ENCODE data around the gene PFKFB1. TPM values are rescaled to one million over a fixed set of nuclear protein-coding genes. Genes with fewer than 3 reads are reported as not detected.

Gene PFKFB1
- total RNA-seq, 2 experiments from 2014 or later: 0.31 to 0.49 TPM

- no peak for DNase-seq
- H3K4me3 Mint-ChIP-seq: no peak overlapping the region
- POLR2A ChIA-PET: no interaction called here
- TF ChIP-seq, protein P1, sequence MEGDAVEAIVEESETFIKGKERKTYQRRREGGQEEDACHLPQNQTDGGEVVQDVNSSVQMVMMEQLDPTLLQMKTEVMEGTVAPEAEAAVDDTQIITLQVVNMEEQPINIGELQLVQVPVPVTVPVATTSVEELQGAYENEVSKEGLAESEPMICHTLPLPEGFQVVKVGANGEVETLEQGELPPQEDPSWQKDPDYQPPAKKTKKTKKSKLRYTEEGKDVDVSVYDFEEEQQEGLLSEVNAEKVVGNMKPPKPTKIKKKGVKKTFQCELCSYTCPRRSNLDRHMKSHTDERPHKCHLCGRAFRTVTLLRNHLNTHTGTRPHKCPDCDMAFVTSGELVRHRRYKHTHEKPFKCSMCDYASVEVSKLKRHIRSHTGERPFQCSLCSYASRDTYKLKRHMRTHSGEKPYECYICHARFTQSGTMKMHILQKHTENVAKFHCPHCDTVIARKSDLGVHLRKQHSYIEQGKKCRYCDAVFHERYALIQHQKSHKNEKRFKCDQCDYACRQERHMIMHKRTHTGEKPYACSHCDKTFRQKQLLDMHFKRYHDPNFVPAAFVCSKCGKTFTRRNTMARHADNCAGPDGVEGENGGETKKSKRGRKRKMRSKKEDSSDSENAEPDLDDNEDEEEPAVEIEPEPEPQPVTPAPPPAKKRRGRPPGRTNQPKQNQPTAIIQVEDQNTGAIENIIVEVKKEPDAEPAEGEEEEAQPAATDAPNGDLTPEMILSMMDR (IDR thresholded peaks at IDR 0.05): no peak
- CTCF ChIA-PET: no interaction called here
- no peak for ATAC-seq (ENCODE audit: poor library complexity)
- intact Hi-C loops (cut with DNase I, micrococcal nuclease): loop anchor here (1.0 to 10.0 kb wide), 4 partner anchors 113 to 1353 kb away; no protein-coding TSS in a partner anchor
- no peak overlapping the region for H3K27ac ChIP-seq (ENCODE audit: low read depth in 1 of 2, low read length in 2 of 2)
- H3K36me3 Mint-ChIP-seq (ENCODE audit: low read depth): no peaks in the 10 kb centered on the region
- no peaks in the 10 kb centered on the region for H3K36me3 ChIP-seq (ENCODE audit: insufficient read depth, low read length)
- H3K27ac Mint-ChIP-seq: no peak overlapping the region
- peaks cover 0 to 5% of the 10 kb centered on the region in 2 experiments for H3K9me3 ChIP-seq (ENCODE audit: control insufficient read depth in 1 of 2, insufficient read depth in 1 of 2, low read length in 2 of 2)
- no peaks in the 10 kb centered on the region for H3K27me3 Mint-ChIP-seq
- H3K4me1 Mint-ChIP-seq (ENCODE audit: low read depth): peaks cover 4% of the 10 kb centered on the region
- H3K4me3 ChIP-seq (ENCODE audit: low read length): no peak overlapping the region
- no peaks in the 10 kb centered on the region for H3K27me3 ChIP-seq (ENCODE audit: control insufficient read depth in 1 of 2, insufficient read depth in 2 of 2, low read length in 2 of 2)
- H3K4me1 ChIP-seq (ENCODE audit: insufficient read depth, low read length): no peaks in the 10 kb centered on the region
- H3K9me3 Mint-ChIP-seq: no peaks in the 10 kb centered on the region
Observed at GRCh38 chrX:54894159-54894558, 99.8 kb downstream of the PFKFB1 start.

GRCh38 chrX:54891573-54891972 is 102.4 kb downstream of the PFKFB1 start:
- Histone ChIP-seq H3K4me1 (ENCODE audit: insufficient read depth, low read length) (no peaks in the 10 kb centered on the region), H3K9me3 (ENCODE audit: control insufficient read depth in 1 of 2, insufficient read depth in 1 of 2, low read length in 2 of 2) (peaks cover 0 to 5% of the 10 kb centered on the region in 2 experiments), H3K36me3 (ENCODE audit: insufficient read depth, low read length) (no peaks in the 10 kb centered on the region), H3K27ac (ENCODE audit: low read depth in 1 of 2, low read length in 2 of 2) (no peak overlapping the region), H3K27me3 (ENCODE audit: control insufficient read depth in 1 of 2, insufficient read depth in 2 of 2, low read length in 2 of 2) (peaks cover 0 to 3% of the 10 kb centered on the region in 2 experiments), H3K4me3 (ENCODE audit: low read length) (no peak overlapping the region)
- no peak overlapping the region for H3K4me3 Mint-ChIP-seq
- intact Hi-C loops (cut with DNase I, micrococcal nuclease): loop anchor here (1.0 to 10.0 kb wide), 6 partner anchors 116 to 1356 kb away; no protein-coding TSS in a partner anchor
- TF ChIP-seq, protein P1 (IDR thresholded peaks at IDR 0.05): peak; percentile 57
- DNase-seq (peak in 11 of 14 experiments; percentile 6 to 68 (median 31)), ATAC-seq (ENCODE audit: poor library complexity) (peak; percentile 84)
- peaks cover 4% of the 10 kb centered on the region for H3K4me1 Mint-ChIP-seq (ENCODE audit: low read depth)
- CTCF ChIA-PET: interaction anchor here (0.6 to 1.4 kb wide), 7 partner anchors 30 to 168 kb away, joined by 3 to 7 read pairs (median 3); partner anchors contain the start of genes APEX2 and TRO
- H3K9me3 Mint-ChIP-seq: no peaks in the 10 kb centered on the region
- no peak overlapping the region for H3K27ac Mint-ChIP-seq
- H3K36me3 Mint-ChIP-seq (ENCODE audit: low read depth): no peaks in the 10 kb centered on the region
- no peaks in the 10 kb centered on the region for H3K27me3 Mint-ChIP-seq
- POLR2A ChIA-PET: interaction anchor here (1.8 kb wide), 1 partner anchor 166 kb away, joined by 6 read pairs; no protein-coding TSS in a partner anchor

DNA sequence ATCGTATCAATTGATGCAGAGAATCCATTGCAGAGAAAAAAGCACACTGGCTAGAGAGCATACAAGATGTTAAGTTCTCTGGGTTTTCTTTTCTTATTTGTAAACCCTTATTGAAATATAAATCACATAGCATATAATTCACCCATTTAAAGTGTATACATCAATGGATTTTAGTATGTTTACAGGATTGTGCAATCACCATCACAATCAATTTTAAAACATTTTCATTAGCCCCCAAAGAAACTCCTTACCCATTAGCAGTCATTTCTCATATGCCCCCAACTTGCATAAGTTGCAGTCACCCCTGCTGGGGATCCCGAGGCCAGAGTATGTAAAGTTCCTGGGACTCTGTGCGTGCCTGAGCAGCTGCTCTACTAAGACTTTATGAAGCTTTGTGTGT is 108.2 kb downstream of the PFKFB1 start:
- intact Hi-C loops (cut with DNase I, micrococcal nuclease): no loop called here
- TF ChIP-seq, protein P1 (IDR thresholded peaks at IDR 0.05): no peak
- DNase-seq (no peak), ATAC-seq (ENCODE audit: poor library complexity) (no peak)
- H3K27me3 Mint-ChIP-seq: no peaks in the 10 kb centered on the region
- Histone ChIP-seq H3K9me3 (ENCODE audit: control insufficient read depth in 1 of 2, insufficient read depth in 1 of 2, low read length in 2 of 2) (no peaks in the 10 kb centered on the region), H3K27me3 (ENCODE audit: control insufficient read depth in 1 of 2, insufficient read depth in 2 of 2, low read length in 2 of 2) (peaks cover 0 to 3% of the 10 kb centered on the region in 2 experiments), H3K27ac (ENCODE audit: low read depth in 1 of 2, low read length in 2 of 2) (no peak overlapping the region), H3K36me3 (ENCODE audit: insufficient read depth, low read length) (no peaks in the 10 kb centered on the region), H3K4me1 (ENCODE audit: insufficient read depth, low read length) (no peaks in the 10 kb centered on the region), H3K4me3 (ENCODE audit: low read length) (no peak overlapping the region)
- H3K9me3 Mint-ChIP-seq: no peaks in the 10 kb centered on the region
- ChIA-PET CTCF (no interaction called here), POLR2A (no interaction called here)
- H3K4me1 Mint-ChIP-seq (ENCODE audit: low read depth): no peaks in the 10 kb centered on the region
- H3K4me3 Mint-ChIP-seq: no peak overlapping the region
- H3K27ac Mint-ChIP-seq: no peak overlapping the region
- H3K36me3 Mint-ChIP-seq (ENCODE audit: low read depth): no peaks in the 10 kb centered on the region

Other genes with a start within 250 kb of the PFKFB1 start
- not detected for gene ITIH6, start 195.9 kb downstream of the PFKFB1 start, total RNA-seq
- gene MAGED2, start 186.4 kb downstream of the PFKFB1 start, total RNA-seq: 100 to 1,000 TPM; 146 to 154 TPM
- gene TRO, start 73.4 kb downstream of the PFKFB1 start, total RNA-seq: 1 to 10 TPM; 1.0 to 2.0 TPM
- 1 to 10 TPM; 6.4 to 7.2 TPM for gene APEX2, start 6.2 kb upstream of the PFKFB1 start, total RNA-seq
- not detected for gene ALAS2, start 36.8 kb upstream of the PFKFB1 start, total RNA-seq
- gene PAGE2B, start 80.8 kb upstream of the PFKFB1 start, total RNA-seq: 1 to 10 TPM in 1 of 2 experiments, under 1 TPM in 1; 0.99 to 1.0 TPM
- gene PAGE2, start 94.8 kb upstream of the PFKFB1 start, total RNA-seq: not detected
- not detected for gene PAGE5, start 226.2 kb upstream of the PFKFB1 start, total RNA-seq